K562 (cell line): ENCODE results near the gene ARV1. TPM values are rescaled to one million over a fixed set of nuclear protein-coding genes. Genes with fewer than 3 reads are reported as not detected.

Experiments used
- MAX ChIP-seq: sonication (generic); formaldehyde crosslinking; IDR thresholded peaks from 2 replicates; pipeline ENCODE4 v1.9.0; 2022; ENCODE audit warnings: mild to moderate bottlenecking, missing genetic modification reagents
- MGA ChIP-seq: fragments of 450-650 bp; IDR thresholded peaks from 2 replicates; pipeline ENCODE4 v1.6.1; 2016; ENCODE audit warnings: mild to moderate bottlenecking, moderate library complexity
- USF2 ChIP-seq: sonication (generic); formaldehyde crosslinking; IDR thresholded peaks from 2 replicates; pipeline ENCODE4 v1.5.0; 2020; ENCODE audit warnings: missing genetic modification reagents
- ZNF165 ChIP-seq: fragments of 250-450 bp; sonication (Bioruptor Pico); IDR thresholded peaks from 2 replicates; pipeline ENCODE4 v1.4.0; 2020; ENCODE audit warnings: borderline replicate concordance
- ZNF324 ChIP-seq: fragments of 250-450 bp; sonication (Bioruptor Pico); IDR thresholded peaks from 2 replicates; pipeline ENCODE4 v1.4.0; 2020; ENCODE audit warnings: mild to moderate bottlenecking
- ZNF609 ChIP-seq: sonication (generic); formaldehyde crosslinking; IDR thresholded peaks from 2 replicates; pipeline ENCODE4 v1.8.1; 2023; ENCODE audit warnings: missing genetic modification reagents, mild to moderate bottlenecking, borderline replicate concordance
- polyA plus RNA-seq, 8 experiments: library from polyadenylated mRNA; depleted of rRNA in 4 of 8; stranded (reverse) in 5 of 8; unstranded in 3 of 8; fragments of >200 nt; fragmentation: Nextera tagmentation in 2 of 8; fragmentation: Illumina TruSeq in 1 of 8; extraction: Ambion mirVana in 2 of 8; extraction: Trizol in 1 of 8; gene quantifications; 2 replicates each; pipeline versions ENCODE4 v1.2.1 to v1.2.3, GENCODE V29; 2011 to 2014; ENCODE audit warnings: inconsistent platforms in 1 of 8, missing spikeins in 1 of 8
- total RNA-seq, 7 experiments: library from RNA; depleted of rRNA in 6 of 7; stranded (reverse); fragments of >200 nt in 6 of 7; fragmentation: Illumina TruSeq in 2 of 7; extraction: Trizol in 2 of 7; gene quantifications; 2 replicates each; pipeline versions ENCODE4 v1.2.1 to v1.2.3, GENCODE V29; 2011 to 2021; ENCODE audit warnings: low replicate concordance in 1 of 7

Gene ARV1
- total and polyA plus RNA-seq, 9 of the 15 experiments (the other 6 are each of a cell fraction or from before 2014, with no cell fraction given) = 54.8 to 139 (median 74.0) TPM

GRCh38 chr1:230983811-230984210 is 4.9 kb downstream of the ARV1 start (continued):
- TF ChIP-seq MGA (peak; percentile 56), USF2 (no peak), ZNF165 (CRISPR knock-in tag) (0 out of 2 replicates have a peak, but pooled peaks have one; percentile 23), MAX (CRISPR knock-in tag) (0 out of 2 replicates have a peak, but pooled peaks have one; percentile 38), ZNF609 (no peak), ZNF324 (CRISPR knock-in tag) (peak; percentile 36; the same call in 1 of the 2 replicates)
